Upper lobe of left lung (tissue), 4 donors: ENCODE data around the gene GPR183.

Experiments used
- CTCF ChIP-seq, 6 experiments: fragments of 450-650 bp in 4 of 6; fragments of 200-600 bp in 2 of 6; sonication (generic) in 2 of 6; IDR thresholded peaks; one replicate each; pipeline ENCODE4 v1.5.1; 2016 to 2019; ENCODE audit warnings: antibody characterized with exemption in 6 of 6
- POLR2A ChIP-seq, 4 donors: fragments of 450-650 bp; IDR thresholded peaks; one replicate each; pipeline ENCODE4 v1.5.1; 2016 to 2017; ENCODE audit warnings: antibody characterized with exemption in 4 of 4, mild to moderate bottlenecking in 2 of 4
- POLR2AphosphoS5 ChIP-seq, 2 donors: sonication (generic); formaldehyde crosslinking; IDR thresholded peaks; one replicate each; pipeline ENCODE4 v1.5.1; 2017; ENCODE audit warnings: antibody characterized with exemption in 2 of 2

GRCh38 chr13:99311137-99311536, 3.9 kb upstream of the GPR183 start:
- TF ChIP-seq CTCF (IDR thresholded peaks at IDR 0.05) (no peak), POLR2A (IDR thresholded peaks at IDR 0.05) (no peak), POLR2AphosphoS5 (IDR thresholded peaks at IDR 0.05) (no peak)
